ENCODE data around the gene RNMT. TPM values are rescaled to one million over a fixed set of nuclear protein-coding genes. Genes with fewer than 3 reads are reported as not detected.
"Not testable (repeated sequence)": the region's sequence is repeated elsewhere in the genome, so short reads cannot be mapped to it uniquely, and the experiment has no call there.

RNMT gene
- total and polyA plus RNA-seq, 2 experiments from 2014 or later = 15.2 to 39.4 TPM

GRCh38 chr18:13684546-13684945 is 41.9 kb upstream of the RNMT start:
- no peaks in the 10 kb centered on the region for H3K27me3 ChIP-seq (replicated peaks; ENCODE audit: insufficient read depth)
- no peaks in the 10 kb centered on the region for H3K9me2 ChIP-seq (ENCODE audit: insufficient read depth)
- 97 to 99% methylated on average over 4 of the region's 4 CpGs for WGBS, 2 experiments (ENCODE audit: low coverage in 1 of 2, low lambda C conversion rate in 2 of 2, missing lambda C conversion rate in 2 of 2)
- H3K9ac ChIP-seq = no peak overlapping the region
- no peak for DNase-seq
- in situ Hi-C loops (cut with MboI) = loop anchor here (10.0 kb wide), 1 partner anchor 60 kb away; no protein-coding TSS in a partner anchor
- H3F3A ChIP-seq (ENCODE audit: insufficient read depth) = no peaks in the 10 kb centered on the region
- H2AFZ ChIP-seq = no peak overlapping the region
- H3K79me2 ChIP-seq (ENCODE audit: insufficient read depth) = peaks cover 100% of the 10 kb centered on the region
- H3K27ac ChIP-seq = no peak overlapping the region
- no peaks in the 10 kb centered on the region for H3K9me3 ChIP-seq (ENCODE audit: low read depth)
- no peak overlapping the region for H3K4me3 ChIP-seq
- no peak overlapping the region for H3K4me2 ChIP-seq (ENCODE audit: unreplicated experiment)
- 0 out of 2 replicates have a peak, but pooled peaks cover 11% of the 10 kb centered on the region for H4K20me1 ChIP-seq (ENCODE audit: insufficient read depth)
- TF ChIP-seq EZH2phosphoT487 (IDR thresholded peaks at IDR 0.05; ENCODE audit: insufficient read depth, low read depth) (no peak), EZH2 (IDR thresholded peaks at IDR 0.05; ENCODE audit: insufficient read depth, poor library complexity, severe bottlenecking) (no peak)
- no peaks in the 10 kb centered on the region for H3K4me1 ChIP-seq (ENCODE audit: insufficient read depth)
- H3K36me3 ChIP-seq (ENCODE audit: low read depth) = peaks cover 7% of the 10 kb centered on the region; the same call in 1 of the 2 replicates

GRCh38 chr18:13688191-13689136 is 38.0 kb upstream of the RNMT start:
- Histone ChIP-seq H3K4me1 (ENCODE audit: insufficient read depth) (no peaks in the 10 kb centered on the region), H2AFZ (no peak overlapping the region), H3K36me3 (ENCODE audit: low read depth) (no peaks in the 10 kb centered on the region), H3F3A (ENCODE audit: insufficient read depth) (no peaks in the 10 kb centered on the region), H3K9me2 (ENCODE audit: insufficient read depth) (no peaks in the 10 kb centered on the region), H4K20me1 (ENCODE audit: insufficient read depth) (0 out of 2 replicates have a peak, but pooled peaks cover 5% of the 10 kb centered on the region), H3K79me2 (ENCODE audit: insufficient read depth) (peaks cover 93% of the 10 kb centered on the region), H3K4me2 (ENCODE audit: unreplicated experiment) (no peak overlapping the region), H3K9me3 (ENCODE audit: low read depth) (no peaks in the 10 kb centered on the region), H3K27ac (no peak overlapping the region), H3K9ac (no peak overlapping the region), H3K4me3 (no peak overlapping the region), H3K27me3 (replicated peaks; ENCODE audit: insufficient read depth) (no peaks in the 10 kb centered on the region)
- 83 to 84% methylated on average over 21 of the region's 21 CpGs for WGBS, 2 experiments (ENCODE audit: low coverage in 1 of 2, low lambda C conversion rate in 2 of 2, missing lambda C conversion rate in 2 of 2)
- in situ Hi-C loops (cut with MboI) = loop anchor here (10.0 kb wide), 1 partner anchor 56 kb away; no protein-coding TSS in a partner anchor
- no peak for DNase-seq
- TF ChIP-seq EZH2 (IDR thresholded peaks at IDR 0.05; ENCODE audit: insufficient read depth, poor library complexity, severe bottlenecking) (no peak), EZH2phosphoT487 (IDR thresholded peaks at IDR 0.05; ENCODE audit: insufficient read depth, low read depth) (no peak)

- H3K4me3 ChIP-seq; in situ Hi-C loops (cut with MboI); H3F3A ChIP-seq (ENCODE audit: insufficient read depth); H3K9me2 ChIP-seq (ENCODE audit: insufficient read depth); H3K4me2 ChIP-seq (ENCODE audit: unreplicated experiment); DNase-seq; H3K36me3 ChIP-seq (ENCODE audit: low read depth); H3K9me3 ChIP-seq (ENCODE audit: low read depth); H3K4me1 ChIP-seq (ENCODE audit: insufficient read depth); H3K27me3 ChIP-seq (replicated peaks; ENCODE audit: insufficient read depth); H3K9ac ChIP-seq; H4K20me1 ChIP-seq (ENCODE audit: insufficient read depth); H2AFZ ChIP-seq; H3K27ac ChIP-seq: not testable (repeated sequence)
- peaks cover 91% of the 10 kb centered on the region for H3K79me2 ChIP-seq (ENCODE audit: insufficient read depth)
- 96 to 99% methylated on average over 9 of the region's 9 CpGs for WGBS, 2 experiments (ENCODE audit: low coverage in 1 of 2, low lambda C conversion rate in 2 of 2, missing lambda C conversion rate in 2 of 2)
Measured at GRCh38 chr18:13690060-13690459, 36.4 kb upstream of the RNMT start.

DNA sequence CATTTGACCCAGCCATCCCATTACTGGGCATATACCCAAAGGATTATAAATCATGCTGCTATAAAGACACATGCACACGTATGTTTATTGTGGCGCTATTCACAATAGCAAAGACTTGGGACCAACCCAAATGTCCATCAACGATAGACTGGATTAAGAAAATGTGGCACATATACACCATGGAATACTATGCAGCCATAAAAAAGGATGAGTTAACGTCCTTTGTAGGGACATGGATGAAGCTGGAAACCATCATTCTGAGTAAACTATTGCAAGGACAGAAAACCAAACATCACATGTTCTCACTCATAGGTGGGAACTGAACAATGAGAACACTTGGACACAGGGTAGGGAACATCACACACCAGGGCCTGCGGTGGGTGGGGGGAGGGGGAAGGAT is 31.1 kb upstream of the RNMT start:
- H3K36me3 ChIP-seq (ENCODE audit: low read depth); H3K9ac ChIP-seq; H3K27ac ChIP-seq; in situ Hi-C loops (cut with MboI); H3K9me3 ChIP-seq (ENCODE audit: low read depth); DNase-seq; H3F3A ChIP-seq (ENCODE audit: insufficient read depth); H3K27me3 ChIP-seq (replicated peaks; ENCODE audit: insufficient read depth); H3K9me2 ChIP-seq (ENCODE audit: insufficient read depth); H3K4me1 ChIP-seq (ENCODE audit: insufficient read depth); H4K20me1 ChIP-seq (ENCODE audit: insufficient read depth); H2AFZ ChIP-seq; H3K4me2 ChIP-seq (ENCODE audit: unreplicated experiment); H3K4me3 ChIP-seq: not testable (repeated sequence)
- H3K79me2 ChIP-seq (ENCODE audit: insufficient read depth) = peaks cover 92% of the 10 kb centered on the region
- WGBS, 2 experiments (ENCODE audit: low coverage in 1 of 2, low lambda C conversion rate in 2 of 2, missing lambda C conversion rate in 2 of 2) = 93 to 99% methylated on average over 5 of the region's 5 CpGs

All from GM23248 (cell line).